Lower lobe of right lung (tissue), 2 donors: ENCODE results near the gene LARP7. TPM values are rescaled to one million over a fixed set of nuclear protein-coding genes. Genes with fewer than 3 reads are reported as not detected.
"Not testable (repeated sequence)": the region's sequence is repeated elsewhere in the genome, so short reads cannot be mapped to it uniquely, and the experiment has no call there.

Experiments used
- ATAC-seq, 2 donors: fragments of 200-7000 bp; cut with Tn5 transposase; one replicate each; pipeline ENCODE4 v1.9.1; 2020 to 2022; ENCODE audit warnings: mild to moderate bottlenecking in 2 of 2, moderate library complexity in 2 of 2
- DNase-seq: peaks from one replicate; pipeline ENCODE4 v3.0.0-alpha.2; 2020
- H3K27ac ChIP-seq: fragments of 200-600 bp; one replicate; pipeline ENCODE4 v1.8.0; 2022
- H3K27me3 ChIP-seq: fragments of 200-600 bp; one replicate; pipeline ENCODE4 v1.8.0; 2022; ENCODE audit warnings: low read depth
- H3K36me3 ChIP-seq: fragments of 200-600 bp; one replicate; pipeline ENCODE4 v1.8.0; 2022; ENCODE audit warnings: mild to moderate bottlenecking
- H3K4me1 ChIP-seq: fragments of 200-600 bp; one replicate; pipeline ENCODE4 v1.8.0; 2022
- H3K4me3 ChIP-seq: fragments of 200-600 bp; one replicate; pipeline ENCODE4 v1.8.0; 2022; ENCODE audit warnings: mild to moderate bottlenecking
- H3K9me3 ChIP-seq: fragments of 200-600 bp; one replicate; pipeline ENCODE4 v1.8.0; 2022
- CTCF ChIP-seq: fragments of 200-600 bp; IDR thresholded peaks from one replicate; pipeline ENCODE4 v1.8.0; 2022; ENCODE audit warnings: antibody characterized with exemption, mild to moderate bottlenecking
- intact Hi-C: fragments of 100-400 bp; cut with DNase I; formaldehyde crosslinking; loops from one replicate; pipeline ENCODE4 v1.11.0; 2022
- microRNA-seq: library from miRNA; unstranded; fragments of <30 nt; microRNA quantifications from one replicate; pipeline ENCODE4 v1.2.0, GENCODE V29; 2020; ENCODE audit warnings: borderline number of aligned reads
- total RNA-seq: library from RNA; stranded (reverse); fragmentation: NEBNext Ultra II Directional; extraction: Animal tissue kit (Norgen Biotek cat#: 25700); gene quantifications from one replicate; pipeline ENCODE4 v1.2.1, GENCODE V29; 2021
- donor health status: DM: no; HTN: yes; CAD: no; lungs with severe emphysema.

The LARP7 gene
- total RNA-seq, 1 donor from 2014 or later: 38.0 TPM

- no peak for ATAC-seq
- DNase-seq: no peak
- intact Hi-C loops: no loop called here
- Histone ChIP-seq H3K36me3 (no peaks in the 10 kb centered on the region), H3K4me1 (peaks cover 10% of the 10 kb centered on the region), H3K27ac (no peak overlapping the region), H3K27me3 (peaks cover 38% of the 10 kb centered on the region), H3K4me3 (no peak overlapping the region), H3K9me3 (no peaks in the 10 kb centered on the region)
- TF ChIP-seq CTCF: no peak
Observed at GRCh38 chr4:112702892-112703291, 65.9 kb downstream of the LARP7 start.

GRCh38 chr4:112704322-112704721 is 67.4 kb downstream of the LARP7 start:
- intact Hi-C loops: no loop called here
- TF ChIP-seq CTCF: no peak
- no peak for ATAC-seq
- H3K9me3 ChIP-seq: no peaks in the 10 kb centered on the region
- peaks cover 10% of the 10 kb centered on the region for H3K4me1 ChIP-seq
- no peak overlapping the region for H3K27ac ChIP-seq
- H3K27me3 ChIP-seq: peaks cover 40% of the 10 kb centered on the region
- no peak for DNase-seq
- H3K4me3 ChIP-seq: no peak overlapping the region
- H3K36me3 ChIP-seq: no peaks in the 10 kb centered on the region

- Histone ChIP-seq H3K36me3 (no peaks in the 10 kb centered on the region), H3K4me1 (peaks cover 10% of the 10 kb centered on the region), H3K4me3 (peak overlapping the region; percentile 57), H3K9me3 (no peaks in the 10 kb centered on the region), H3K27ac (no peak overlapping the region), H3K27me3 (peaks cover 46% of the 10 kb centered on the region)
- ATAC-seq: peak; percentile 67 to 71
- DNase-seq: peak; percentile 53
- intact Hi-C loops: no loop called here
- TF ChIP-seq CTCF: no peak
Observed at GRCh38 chr4:112704991-112705845, 68.3 kb downstream of the LARP7 start.

GRCh38 chr4:112705891-112706839 is 69.2 kb downstream of the LARP7 start:
- H3K9me3 ChIP-seq, H3K36me3 ChIP-seq, intact Hi-C loops, DNase-seq, H3K4me1 ChIP-seq, H3K27ac ChIP-seq: not testable (repeated sequence)
- Histone ChIP-seq H3K4me3 (peak overlapping the region; percentile 57), H3K27me3 (peaks cover 46% of the 10 kb centered on the region)
- peak; percentile 78 to 84 for ATAC-seq

GRCh38 chr4:112706840-112707207 is 69.9 kb downstream of the LARP7 start:
- DNase-seq (no peak), ATAC-seq (no peak)
- peaks cover 10% of the 10 kb centered on the region for H3K4me1 ChIP-seq
- no peaks in the 10 kb centered on the region for H3K36me3 ChIP-seq
- H3K9me3 ChIP-seq: no peaks in the 10 kb centered on the region
- intact Hi-C loops: no loop called here
- TF ChIP-seq CTCF: no peak
- no peak overlapping the region for H3K27ac ChIP-seq
- no peak overlapping the region for H3K4me3 ChIP-seq
- peaks cover 49% of the 10 kb centered on the region for H3K27me3 ChIP-seq

Small RNA genes lying within 50 kb of the gene (microRNA-seq; reads per million reads assigned to microRNA genes)
- gene MIR302A (27.6 reads per million, percentile 34 among the genes with 10 or more reads in this experiment), gene MIR302B (20.1 reads per million, percentile 27 among the genes with 10 or more reads in this experiment), gene MIR302C (2.0 reads per million), gene MIR302D (12.1 reads per million, percentile 19 among the genes with 10 or more reads in this experiment), gene MIR367 (not detected)

Other genes with a start within 250 kb of the LARP7 start
- not detected for gene NEUROG2, start 121.0 kb upstream of the LARP7 start, total RNA-seq
- gene ZGRF1, start 234 bp upstream of the LARP7 start, total RNA-seq: 5.7 TPM